Colonic mucosa (tissue), 4 donors: ENCODE results near the gene PSMB2. TPM values are rescaled to one million over a fixed set of nuclear protein-coding genes. Genes with fewer than 3 reads are reported as not detected.
"Not testable (repeated sequence)": the region's sequence is repeated elsewhere in the genome, so short reads cannot be mapped to it uniquely, and the experiment has no call there.

Experiments
- DNase-seq: peaks from one replicate; pipeline ENCODE4 v3.0.0-alpha.2; 2020
- H3K27ac ChIP-seq: fragments of 200-600 bp; one replicate; pipeline ENCODE4 v1.8.0; 2021
- H3K27me3 ChIP-seq: fragments of 200-600 bp; one replicate; pipeline ENCODE4 v1.8.0; 2021
- H3K36me3 ChIP-seq: fragments of 200-600 bp; one replicate; pipeline ENCODE4 v1.8.0; 2021
- H3K4me1 ChIP-seq: fragments of 200-600 bp; one replicate; pipeline ENCODE4 v1.8.0; 2021; ENCODE audit warnings: mild to moderate bottlenecking
- H3K4me3 ChIP-seq: fragments of 200-600 bp; one replicate; pipeline ENCODE4 v1.8.0; 2021
- H3K9ac ChIP-seq, 2 donors: one replicate each; pipeline ENCODE4 v1.7.0; 2013; ENCODE audit warnings: control low read depth in 2 of 2, low read depth in 2 of 2, low read length in 2 of 2
- H3K9me3 ChIP-seq: fragments of 200-600 bp; one replicate; pipeline ENCODE4 v1.8.0; 2021
- CTCF ChIP-seq: fragments of 200-600 bp; IDR thresholded peaks from one replicate; pipeline ENCODE4 v1.8.0; 2022; ENCODE audit warnings: antibody characterized with exemption, mild to moderate bottlenecking
- intact Hi-C: fragments of 100-400 bp; cut with DNase I; formaldehyde crosslinking; loops from one replicate; pipeline ENCODE4 v1.14.1; 2022
- total RNA-seq, 2 donors: library from RNA; stranded (reverse); fragmentation: NEBNext Ultra II Directional in 1 of 2; extraction: Animal tissue kit (Norgen Biotek cat#: 25700) in 1 of 2; gene quantifications; one replicate each; pipeline ENCODE4 v1.2.1, GENCODE V29; 2021
- donor health status: healthy.
- donor health status: DM: no; HTN: no; CAD: no.
- donor health status: DM: no; HTN: no; CAD: no.

The PSMB2 gene
- 10 to 100 TPM; 48.4 to 73.9 TPM for total RNA-seq

- H3K4me1 ChIP-seq: peaks cover 7% of the 10 kb centered on the region
- DNase-seq: peak; percentile 98
- TF ChIP-seq CTCF: no peak
- no peaks in the 10 kb centered on the region for H3K27me3 ChIP-seq
- peak within 1 kb of the TSS; percentile 97 for H3K27ac ChIP-seq
- H3K9me3 ChIP-seq: no peaks in the 10 kb centered on the region
- intact Hi-C loops: no loop called here
- H3K4me3 ChIP-seq: peak within 1 kb of the TSS; percentile 97
- peak within 1 kb of the TSS; percentile 85 to 91 for H3K9ac ChIP-seq
- H3K36me3 ChIP-seq: no peaks in the 10 kb centered on the region
Measured at GRCh38 chr1:35641233-35641866, at the start of gene PSMB2. TSS of gene PSMB2 (minus strand) at chr1:35641526. CDS start at chr1:35641432, 94 bp downstream.

- no peak overlapping the region for H3K9ac ChIP-seq
- H3K4me3 ChIP-seq: no peak overlapping the region
- DNase-seq: no peak
- no peaks in the 10 kb centered on the region for H3K4me1 ChIP-seq
- H3K27me3 ChIP-seq: no peaks in the 10 kb centered on the region
- H3K36me3 ChIP-seq: no peaks in the 10 kb centered on the region
- H3K9me3 ChIP-seq: no peaks in the 10 kb centered on the region
- TF ChIP-seq CTCF: no peak
- intact Hi-C loops: no loop called here
- H3K27ac ChIP-seq: no peak overlapping the region
Measured at GRCh38 chr1:35691080-35691479, 49.8 kb upstream of the PSMB2 start.

DNA sequence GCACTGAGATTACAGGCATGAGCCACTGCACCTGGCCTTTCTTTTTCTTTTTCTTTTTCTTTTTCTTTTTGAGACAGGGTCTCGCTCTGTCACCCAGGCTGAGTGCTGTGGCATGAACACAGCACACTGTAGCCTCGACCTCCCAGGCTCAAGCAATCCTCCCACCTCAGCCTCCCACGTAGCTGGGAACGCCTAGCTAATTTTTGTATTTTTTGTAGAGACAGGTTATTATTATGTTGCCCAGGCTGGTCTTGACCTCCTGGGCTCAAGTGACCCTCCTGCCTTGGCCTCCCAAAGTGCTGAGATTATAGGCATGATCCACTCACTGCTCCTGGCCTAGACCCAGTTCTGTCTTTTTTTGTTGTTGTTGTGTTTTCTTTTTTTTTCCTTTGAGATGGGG is 48.8 kb upstream of the PSMB2 start:
- DNase-seq, H3K4me3 ChIP-seq, intact Hi-C loops, H3K4me1 ChIP-seq, H3K9me3 ChIP-seq, H3K36me3 ChIP-seq, H3K27me3 ChIP-seq, H3K9ac ChIP-seq, H3K27ac ChIP-seq: not testable (repeated sequence)

- intact Hi-C loops: no loop called here
Measured at GRCh38 chr1:35688161-35688560, 46.8 kb upstream of the PSMB2 start.

GRCh38 chr1:35683012-35683411 is 41.7 kb upstream of the PSMB2 start:
- no peak overlapping the region for H3K4me3 ChIP-seq
- TF ChIP-seq CTCF: no peak
- intact Hi-C loops: no loop called here
- no peak for DNase-seq
- no peaks in the 10 kb centered on the region for H3K9me3 ChIP-seq
- H3K4me1 ChIP-seq: no peaks in the 10 kb centered on the region
- H3K27ac ChIP-seq: no peak overlapping the region
- H3K27me3 ChIP-seq: no peaks in the 10 kb centered on the region
- H3K9ac ChIP-seq: no peak overlapping the region
- H3K36me3 ChIP-seq: no peaks in the 10 kb centered on the region

More at GRCh38 chr1:35688161-35688560, 46.8 kb upstream of the PSMB2 start:
- no peak overlapping the region for H3K27ac ChIP-seq
- H3K4me3 ChIP-seq: no peak overlapping the region
- no peak overlapping the region for H3K9ac ChIP-seq
- no peak for DNase-seq
- H3K36me3 ChIP-seq: no peaks in the 10 kb centered on the region
- no peaks in the 10 kb centered on the region for H3K4me1 ChIP-seq
- TF ChIP-seq CTCF: no peak
- no peaks in the 10 kb centered on the region for H3K27me3 ChIP-seq
- H3K9me3 ChIP-seq: no peaks in the 10 kb centered on the region

DNA sequence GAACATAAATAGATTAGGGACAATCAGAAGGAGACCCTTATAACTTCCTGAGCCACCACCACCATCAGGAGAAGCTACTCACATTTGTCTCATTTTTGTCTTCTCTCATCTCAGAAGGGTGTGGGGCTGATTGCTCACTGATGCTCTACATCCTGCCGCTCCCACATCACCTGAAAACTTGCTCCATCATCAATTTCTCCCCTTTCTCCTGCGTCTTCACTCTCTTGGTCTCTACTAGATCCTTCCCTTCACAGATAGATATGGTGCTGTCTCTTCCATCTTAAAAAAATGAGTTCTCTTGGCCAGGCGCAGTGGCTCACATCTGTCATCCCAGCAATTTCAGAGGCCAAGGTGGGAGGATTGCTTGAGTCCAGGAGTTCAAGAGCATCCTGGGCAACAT is 38.9 kb upstream of the PSMB2 start:
- TF ChIP-seq CTCF: no peak
- H3K9ac ChIP-seq: no peak overlapping the region
- intact Hi-C loops: no loop called here
- H3K27ac ChIP-seq: no peak overlapping the region
- no peak for DNase-seq
- H3K4me3 ChIP-seq: no peak overlapping the region
- no peaks in the 10 kb centered on the region for H3K9me3 ChIP-seq
- no peaks in the 10 kb centered on the region for H3K36me3 ChIP-seq
- no peaks in the 10 kb centered on the region for H3K27me3 ChIP-seq
- no peaks in the 10 kb centered on the region for H3K4me1 ChIP-seq
